OCI-LY3 (cell line): ENCODE results near the gene C6orf163.
A peak's percentile ranks its signal among the peaks of the same experiment; 100 is the strongest.

Source experiments
- EZH2phosphoT487 ChIP-seq: fragments of 200-600 bp; shearing (Covaris generic); IDR thresholded peaks from 2 replicates; pipeline ENCODE4 v1.6.1; 2018; ENCODE audit warnings: antibody characterized with exemption, mixed run types, low read depth
- TF ChIP-seq, protein P1 (sequence below): fragments of 200-600, 300-600 bp; sonication (generic); IDR thresholded peaks from 2 replicates; pipeline ENCODE4 v1.5.1; 2014; ENCODE audit warnings: antibody characterized with exemption, low read length, low read depth

DNA sequence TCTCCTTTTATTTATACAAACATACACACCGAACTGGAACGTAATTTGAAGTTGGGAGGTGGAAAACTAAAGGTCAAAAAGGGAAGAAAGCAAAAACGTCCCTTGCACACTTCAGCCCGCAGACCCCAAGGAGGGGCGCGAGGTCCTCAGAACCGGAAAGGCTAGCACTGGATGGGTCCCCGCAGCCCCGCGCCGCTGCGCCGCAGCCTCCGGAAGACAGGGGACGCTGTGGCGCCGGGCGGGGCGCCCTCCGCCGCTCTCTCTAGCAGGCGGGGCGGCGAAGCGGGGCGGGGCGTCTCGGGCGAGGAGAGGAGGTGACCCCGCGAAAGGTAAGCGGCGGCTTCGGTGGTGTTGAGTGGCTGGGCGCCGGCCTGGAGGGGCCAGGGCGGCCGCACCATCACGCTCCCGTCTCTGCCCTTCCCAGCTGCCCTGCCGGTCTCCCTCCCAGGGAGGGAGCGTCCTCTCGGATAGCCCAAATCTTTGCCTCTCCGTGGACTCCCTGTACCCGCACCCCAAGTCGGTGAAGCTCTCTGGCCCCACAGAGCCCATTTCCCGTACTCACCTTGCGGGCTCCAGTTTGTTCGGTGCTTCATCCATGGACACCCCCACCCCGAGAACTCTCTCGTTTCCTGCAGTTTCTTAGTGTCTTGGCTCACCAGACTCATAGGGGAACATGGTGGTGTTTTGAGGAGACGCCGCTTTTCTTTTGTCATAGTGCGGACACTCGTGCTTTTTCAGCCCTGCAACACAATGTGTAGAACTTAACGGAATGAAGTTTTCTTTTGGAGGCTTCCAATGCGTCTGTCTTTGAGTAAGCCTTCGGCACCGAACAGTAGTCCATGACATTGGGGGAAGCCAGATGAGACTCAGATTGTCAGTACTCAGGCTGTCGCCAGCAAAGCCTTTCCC lies 22.1 kb upstream of the C6orf163 start, which contains the start of gene SMIM8:
- TF ChIP-seq, protein P1, sequence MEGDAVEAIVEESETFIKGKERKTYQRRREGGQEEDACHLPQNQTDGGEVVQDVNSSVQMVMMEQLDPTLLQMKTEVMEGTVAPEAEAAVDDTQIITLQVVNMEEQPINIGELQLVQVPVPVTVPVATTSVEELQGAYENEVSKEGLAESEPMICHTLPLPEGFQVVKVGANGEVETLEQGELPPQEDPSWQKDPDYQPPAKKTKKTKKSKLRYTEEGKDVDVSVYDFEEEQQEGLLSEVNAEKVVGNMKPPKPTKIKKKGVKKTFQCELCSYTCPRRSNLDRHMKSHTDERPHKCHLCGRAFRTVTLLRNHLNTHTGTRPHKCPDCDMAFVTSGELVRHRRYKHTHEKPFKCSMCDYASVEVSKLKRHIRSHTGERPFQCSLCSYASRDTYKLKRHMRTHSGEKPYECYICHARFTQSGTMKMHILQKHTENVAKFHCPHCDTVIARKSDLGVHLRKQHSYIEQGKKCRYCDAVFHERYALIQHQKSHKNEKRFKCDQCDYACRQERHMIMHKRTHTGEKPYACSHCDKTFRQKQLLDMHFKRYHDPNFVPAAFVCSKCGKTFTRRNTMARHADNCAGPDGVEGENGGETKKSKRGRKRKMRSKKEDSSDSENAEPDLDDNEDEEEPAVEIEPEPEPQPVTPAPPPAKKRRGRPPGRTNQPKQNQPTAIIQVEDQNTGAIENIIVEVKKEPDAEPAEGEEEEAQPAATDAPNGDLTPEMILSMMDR: peak; percentile 72
- no peak for TF ChIP-seq EZH2phosphoT487
